Keratinocyte (primary cell): ENCODE results near the gene BPGM.

Source experiments
- EZH2 ChIP-seq: IDR thresholded peaks from one replicate; pipeline ENCODE4 v1.6.1; 2012; ENCODE audit warnings: inconsistent platforms, mild to moderate bottlenecking, low read length, moderate library complexity
- TF ChIP-seq, protein P1 (sequence below), 3 experiments: IDR thresholded peaks in 1 of 3; conservative IDR thresholded peaks in 1 of 3; optimal IDR thresholded peaks in 1 of 3; 2 replicates in 2 of 3; 3 replicates in 1 of 3; pipeline versions ENCODE3 to v1.5.1; 2011; ENCODE audit warnings: low read length in 3 of 3, mild to moderate bottlenecking in 3 of 3, moderate library complexity in 2 of 3, control low read depth in 1 of 3, inconsistent platforms in 1 of 3; ENCODE audit not compliant: insufficient read depth in 2 of 3; ENCODE audit errors: extremely low read depth in 1 of 3

- TF ChIP-seq, protein P1, sequence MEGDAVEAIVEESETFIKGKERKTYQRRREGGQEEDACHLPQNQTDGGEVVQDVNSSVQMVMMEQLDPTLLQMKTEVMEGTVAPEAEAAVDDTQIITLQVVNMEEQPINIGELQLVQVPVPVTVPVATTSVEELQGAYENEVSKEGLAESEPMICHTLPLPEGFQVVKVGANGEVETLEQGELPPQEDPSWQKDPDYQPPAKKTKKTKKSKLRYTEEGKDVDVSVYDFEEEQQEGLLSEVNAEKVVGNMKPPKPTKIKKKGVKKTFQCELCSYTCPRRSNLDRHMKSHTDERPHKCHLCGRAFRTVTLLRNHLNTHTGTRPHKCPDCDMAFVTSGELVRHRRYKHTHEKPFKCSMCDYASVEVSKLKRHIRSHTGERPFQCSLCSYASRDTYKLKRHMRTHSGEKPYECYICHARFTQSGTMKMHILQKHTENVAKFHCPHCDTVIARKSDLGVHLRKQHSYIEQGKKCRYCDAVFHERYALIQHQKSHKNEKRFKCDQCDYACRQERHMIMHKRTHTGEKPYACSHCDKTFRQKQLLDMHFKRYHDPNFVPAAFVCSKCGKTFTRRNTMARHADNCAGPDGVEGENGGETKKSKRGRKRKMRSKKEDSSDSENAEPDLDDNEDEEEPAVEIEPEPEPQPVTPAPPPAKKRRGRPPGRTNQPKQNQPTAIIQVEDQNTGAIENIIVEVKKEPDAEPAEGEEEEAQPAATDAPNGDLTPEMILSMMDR (optimal IDR thresholded peaks at IDR 0.05 in 1 of 3, IDR thresholded peaks at IDR 0.05 in 1 of 3, conservative IDR thresholded peaks at IDR 0.05 in 1 of 3; ENCODE audit: extremely low read depth in 1 of 3, insufficient read depth in 2 of 3, low read length in 3 of 3), result no peak
- no peak for TF ChIP-seq EZH2
Observed at GRCh38 chr7:134629445-134629844, 17.2 kb upstream of the BPGM start.
